HG02938 (cell line): ENCODE data around the gene ZBTB45.

ENCODE experiments used
- ATAC-seq: cut with Tn5 transposase; IDR thresholded peaks from one replicate; pipeline ENCODE4 v1.9.1; 2021; ENCODE audit warnings: mild to moderate bottlenecking, moderate library complexity; ENCODE audit not compliant: unreplicated experiment

Gene ZBTB45

GRCh38 chr19:58519355-58520256, at the start of gene ZBTB45:
Gene ZBTB45 (minus strand): TSS chr19:58519810. CDS start chr19:58517673, 2,137 bp downstream.
- ATAC-seq: peak; percentile 84

DNA sequence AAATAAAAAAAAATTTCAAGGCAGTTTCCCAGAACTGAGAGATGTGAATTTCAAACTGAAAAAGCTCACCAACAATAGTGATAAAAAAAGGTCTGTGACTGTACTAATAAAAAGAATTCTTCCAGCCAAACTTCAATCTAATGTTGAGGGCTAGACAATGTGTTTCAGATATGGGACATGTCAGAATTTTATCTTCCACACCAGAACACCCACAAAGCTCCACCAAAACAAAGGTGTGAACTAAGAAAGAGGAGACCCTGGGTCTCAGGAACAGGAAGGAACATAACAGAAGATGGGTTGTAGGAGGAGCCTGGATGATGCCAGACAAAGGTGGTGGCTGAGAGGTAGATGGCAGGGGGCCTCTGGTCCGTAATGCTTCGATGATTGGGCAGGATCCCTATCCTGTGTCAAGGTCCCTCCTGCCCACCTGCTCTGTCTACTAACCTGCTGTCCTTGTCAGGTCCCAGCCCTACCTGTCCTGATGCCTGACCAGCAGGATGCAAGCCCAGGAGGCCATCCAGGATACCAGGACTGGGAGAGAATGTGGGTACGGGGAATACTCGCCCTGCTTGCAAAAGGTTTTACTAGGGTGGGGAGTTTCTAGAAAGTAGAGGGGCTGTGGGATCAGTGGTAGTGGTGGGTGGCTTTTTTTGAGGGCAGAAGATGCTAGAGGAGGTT, 49.0 kb upstream of the ZBTB45 start:
- no peak for ATAC-seq

GRCh38 chr19:58566989-58567388, 47.4 kb upstream of the ZBTB45 start:
- ATAC-seq: no peak

- no peak for ATAC-seq
Measured at GRCh38 chr19:58563823-58564222, 44.2 kb upstream of the ZBTB45 start.

DNA sequence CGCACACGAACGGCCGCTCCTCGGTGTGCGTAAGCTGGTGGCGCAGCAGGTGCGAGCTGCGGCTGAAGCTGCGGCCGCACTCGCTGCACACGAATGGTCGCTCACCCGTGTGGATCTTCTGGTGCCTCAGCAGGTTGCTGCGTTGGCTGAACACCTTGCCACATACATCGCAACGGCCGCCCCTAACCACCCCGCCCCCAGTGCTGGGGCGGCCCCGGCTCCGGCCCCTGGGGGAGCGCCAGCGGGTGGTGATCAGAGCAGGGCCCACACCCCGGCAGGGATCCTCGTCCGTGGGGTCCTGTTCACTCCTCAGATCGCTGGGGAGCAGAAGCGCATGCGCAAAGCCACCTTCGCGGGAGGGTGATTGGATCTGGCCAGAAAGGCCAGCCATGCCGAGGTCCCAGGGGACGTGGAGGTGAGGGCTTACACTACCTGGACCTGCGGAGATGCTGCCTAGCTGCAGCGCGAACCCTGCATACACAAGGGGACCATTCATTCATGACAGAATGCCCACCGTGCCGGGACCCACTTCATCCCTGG, 43.5 kb upstream of the ZBTB45 start:
- ATAC-seq: no peak

DNA sequence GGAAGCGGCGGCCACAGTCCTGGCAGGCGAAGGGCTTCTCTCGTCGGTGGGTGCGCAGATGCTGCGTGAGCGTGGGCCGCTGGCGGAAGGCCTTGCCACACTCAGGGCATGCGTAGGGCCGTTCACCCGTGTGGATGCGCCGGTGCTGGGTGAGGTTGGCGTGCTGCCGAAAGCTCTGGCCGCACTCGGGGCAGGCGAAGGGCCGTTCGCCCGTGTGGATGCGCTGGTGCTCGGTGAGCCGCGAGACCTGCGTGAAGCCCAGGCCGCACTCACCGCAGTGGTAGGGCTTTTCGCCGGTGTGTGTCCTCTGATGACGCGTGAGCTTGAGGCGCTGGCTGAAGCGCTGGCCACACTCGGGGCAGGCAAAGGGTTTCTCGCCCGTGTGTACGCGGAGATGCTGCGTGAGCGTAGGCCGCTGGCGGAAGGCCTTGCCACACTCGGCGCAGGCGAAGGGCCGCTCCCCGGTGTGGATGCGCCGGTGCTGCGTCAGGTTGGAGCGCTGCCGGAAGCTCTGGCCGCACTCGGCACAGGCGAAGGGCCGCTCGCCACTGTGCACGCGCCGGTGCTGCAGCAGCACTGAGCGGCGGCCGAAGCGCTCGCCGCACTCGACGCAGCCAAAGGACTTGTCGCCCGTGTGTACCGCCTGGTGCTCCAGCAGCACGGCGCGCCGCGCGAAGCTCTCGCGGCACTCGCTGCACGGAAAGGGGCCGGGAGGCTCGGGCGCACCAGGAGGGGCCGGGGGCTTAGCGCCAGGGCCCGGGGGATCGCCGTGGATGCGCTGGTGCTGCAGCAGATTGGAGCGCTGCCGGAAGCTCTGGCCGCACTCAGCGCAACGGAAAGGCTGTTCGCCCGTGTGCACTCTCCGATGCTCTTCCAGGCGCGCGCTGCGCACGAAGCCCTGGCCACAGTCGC, 42.8 kb upstream of the ZBTB45 start:
- ATAC-seq: no peak

GRCh38 chr19:58561373-58562121, 41.9 kb upstream of the ZBTB45 start:
- ATAC-seq: no peak

- ATAC-seq: no peak
Measured at GRCh38 chr19:58560921-58561320, 41.3 kb upstream of the ZBTB45 start.

GRCh38 chr19:58560007-58560887, 40.6 kb upstream of the ZBTB45 start:
- no peak for ATAC-seq

DNA sequence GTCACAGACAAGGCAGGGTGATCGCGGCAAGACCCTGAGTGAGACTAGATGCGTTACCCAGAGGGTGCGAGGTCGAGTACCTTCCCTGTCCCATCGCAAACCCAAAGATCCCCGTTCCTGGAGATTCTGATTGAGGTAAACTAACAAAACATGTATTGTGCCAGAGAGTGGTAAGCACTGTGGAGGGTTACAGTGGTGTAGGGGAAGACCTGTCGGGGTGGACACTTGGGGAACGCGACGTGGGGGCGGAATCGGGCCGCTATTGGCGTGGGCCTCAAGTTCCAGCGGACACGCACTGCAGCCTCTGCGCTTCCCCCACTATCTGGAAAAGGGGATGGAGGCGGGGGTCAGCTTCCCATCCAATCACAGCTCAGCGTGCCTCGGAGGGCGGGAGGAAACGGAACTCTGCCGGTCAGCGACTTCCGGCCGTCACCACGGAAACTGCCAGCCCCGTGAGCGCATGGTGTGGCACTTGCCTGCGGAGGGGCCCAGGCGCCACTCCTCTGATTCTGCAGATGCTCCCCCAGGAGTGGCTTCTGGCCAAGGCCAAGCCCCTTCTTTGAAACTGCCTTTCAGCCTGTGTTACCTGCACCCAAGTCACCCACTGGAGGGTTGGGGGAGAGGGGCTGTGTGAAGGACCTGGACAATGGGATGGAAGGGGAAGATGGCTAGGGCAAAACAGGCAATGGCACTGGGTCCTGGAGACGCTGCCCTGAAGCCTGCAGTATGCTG, 39.8 kb upstream of the ZBTB45 start:
- no peak for ATAC-seq

GRCh38 chr19:58558623-58559274, 39.1 kb upstream of the ZBTB45 start:
- peak; percentile 57 for ATAC-seq

DNA sequence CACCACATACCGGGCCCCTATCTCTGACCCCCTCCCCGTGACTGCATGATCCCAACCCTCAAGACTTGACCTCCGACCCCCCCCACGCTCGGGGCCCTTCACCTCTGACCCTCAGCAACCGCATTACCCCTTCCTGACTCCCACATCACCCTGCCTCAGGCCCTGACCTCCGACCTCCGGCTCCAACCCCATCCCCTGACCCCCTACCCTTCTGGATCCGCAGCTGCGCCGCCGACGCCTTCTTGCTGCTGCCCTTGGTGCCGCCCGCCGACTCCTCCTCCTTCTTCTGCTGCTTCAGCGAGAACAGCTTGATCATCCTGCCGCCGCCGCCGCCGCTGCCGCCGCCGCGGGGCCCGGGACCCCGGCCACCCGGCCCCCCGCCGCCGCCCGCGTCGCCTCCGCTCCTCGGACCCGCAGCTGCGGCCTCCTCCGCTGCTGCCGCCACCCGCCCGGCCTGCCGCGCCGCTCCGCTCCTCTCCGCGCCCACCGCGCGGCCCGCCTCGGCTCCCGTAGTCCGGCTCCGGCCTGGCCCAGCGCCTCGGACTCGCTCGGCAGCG, 38.5 kb upstream of the ZBTB45 start, which contains the start of gene UBE2M:
UBE2M (minus strand) TSS at position 546 of the 557 bp plus-strand sequence; CDS start at position 316, 230 bp downstream.
- no peak for ATAC-seq

DNA sequence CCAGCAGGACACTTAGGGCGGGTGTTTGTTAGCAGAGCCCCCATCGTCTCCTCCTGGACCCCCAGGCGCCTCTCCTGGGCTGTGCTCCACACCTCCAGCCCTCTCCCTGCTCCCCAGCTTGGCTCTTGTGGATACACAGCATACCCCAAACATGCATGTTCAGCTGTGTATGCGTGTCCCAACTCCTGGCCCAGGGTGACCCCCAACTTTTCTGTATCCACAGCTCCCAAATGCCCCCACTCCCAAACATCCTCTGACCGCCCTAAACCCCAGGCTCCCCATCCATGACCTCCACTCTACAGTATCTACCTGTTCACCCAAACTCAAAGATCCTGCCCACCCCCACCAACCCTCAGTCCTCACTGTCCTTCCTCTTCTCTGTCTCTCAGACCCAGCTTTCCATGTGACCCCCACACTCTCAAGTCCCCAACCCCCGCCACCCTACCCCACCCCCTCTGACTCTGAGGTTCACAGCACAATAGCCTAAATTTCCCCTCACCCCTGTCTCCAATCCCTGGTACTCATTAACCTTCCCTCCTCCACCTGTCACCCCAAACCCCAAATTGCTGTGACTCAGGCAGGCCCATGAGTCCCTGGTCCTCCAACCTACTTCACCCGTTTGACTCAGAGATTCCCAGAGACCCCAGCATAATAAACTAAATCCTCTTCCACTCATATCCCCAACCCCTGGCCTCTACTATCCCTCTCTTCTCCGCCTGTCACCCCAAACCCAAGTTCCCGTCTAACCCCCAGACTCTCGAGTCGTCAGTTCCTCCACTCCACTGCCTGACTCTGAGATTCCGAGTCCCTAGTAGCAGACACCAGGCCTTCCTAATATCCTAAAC, 37.8 kb upstream of the ZBTB45 start:
- ATAC-seq: no peak

DNA sequence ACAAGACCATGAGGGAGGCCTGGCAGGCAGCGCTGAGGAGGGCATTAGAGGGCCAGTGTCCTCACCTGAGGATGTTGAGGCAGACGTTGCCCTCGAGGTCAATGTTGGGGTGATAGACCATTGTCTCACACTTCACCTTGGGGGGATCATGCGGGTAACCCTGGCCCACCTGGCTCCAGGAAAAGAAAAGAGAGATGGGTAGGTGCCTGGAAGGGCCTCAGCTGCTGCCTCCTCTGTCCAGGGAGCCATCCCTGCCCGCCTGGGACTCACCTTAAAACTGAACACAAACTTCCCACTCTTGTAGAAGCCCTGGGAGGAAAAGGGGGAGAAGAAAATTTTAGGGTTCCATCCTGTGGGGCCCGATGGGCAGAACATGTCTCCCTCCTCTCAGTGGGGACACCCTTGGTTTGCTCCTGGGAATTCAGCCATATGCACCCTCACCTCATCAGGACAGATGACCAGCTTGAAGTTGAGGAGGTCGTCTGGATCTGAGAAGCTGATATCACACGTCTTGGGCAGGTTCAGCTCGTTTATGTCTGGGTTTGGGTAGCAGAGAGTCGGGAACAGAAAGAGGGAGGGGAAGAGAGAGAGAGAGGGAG, 37.1 kb upstream of the ZBTB45 start:
- no peak for ATAC-seq

- ATAC-seq: no peak
Measured at GRCh38 chr19:58555920-58556621, 36.5 kb upstream of the ZBTB45 start.
